ENCODE results near the gene NOLC1. TPM values are rescaled to one million over a fixed set of nuclear protein-coding genes. Genes with fewer than 3 reads are reported as not detected.

Gene NOLC1
- total and polyA plus RNA-seq, 2 of the 13 experiments (the other 11 are each of a cell fraction or from before 2014, with no cell fraction given): 50.6 to 81.0 TPM

- TF ChIP-seq AFF4 (CRISPR knock-in tag; IDR thresholded peaks at IDR 0.05) (no peak), NFE2 (CRISPR knock-in tag; IDR thresholded peaks at IDR 0.05) (no peak), TFDP2 (CRISPR knock-in tag; IDR thresholded peaks at IDR 0.05) (peak; percentile 53; the same call in 1 of the 2 replicates), MTF2 (CRISPR knock-in tag; IDR thresholded peaks at IDR 0.05; ENCODE audit: borderline replicate concordance) (no peak), ZNF546 (CRISPR knock-in tag; conservative IDR thresholded peaks at IDR 0.05) (no peak), PHF5A (CRISPR knock-in tag; IDR thresholded peaks at IDR 0.05; ENCODE audit: low read depth, unreplicated experiment) (no peak), SRY (CRISPR knock-in tag; IDR thresholded peaks at IDR 0.05) (no peak), STAG1 (CRISPR knock-in tag; IDR thresholded peaks at IDR 0.05) (no peak), ZNF577 (CRISPR knock-in tag; IDR thresholded peaks at IDR 0.05; ENCODE audit: borderline replicate concordance, low read depth) (no peak), CBX2 (IDR thresholded peaks at IDR 0.05; ENCODE audit: low read depth, low read length) (no peak), CBX2 (CRISPR knock-in tag; IDR thresholded peaks at IDR 0.05; ENCODE audit: low read depth) (no peak; the same call in 1 of the 2 replicates), TCF12 (IDR thresholded peaks at IDR 0.05) (no peak), TCF12 (CRISPR knock-in tag; IDR thresholded peaks at IDR 0.05) (0 out of 2 replicates have a peak, but pooled peaks have one; percentile 28), NR3C1 (CRISPR knock-in tag; IDR thresholded peaks at IDR 0.05) (no peak), ZSCAN5A (CRISPR knock-in tag; IDR thresholded peaks at IDR 0.05; ENCODE audit: borderline replicate concordance) (no peak), GPBP1L1 (CRISPR knock-in tag; IDR thresholded peaks at IDR 0.05) (no peak), ZNF331 (CRISPR knock-in tag; IDR thresholded peaks at IDR 0.05) (no peak), TBX3 (IDR thresholded peaks at IDR 0.05; ENCODE audit: borderline replicate concordance) (no peak), DNMT1 (CRISPR knock-in tag; IDR thresholded peaks at IDR 0.05) (no peak), DBP (CRISPR knock-in tag; IDR thresholded peaks at IDR 0.05; ENCODE audit: not compliant biosample characterization) (peak; percentile 30), SALL2 (CRISPR knock-in tag; IDR thresholded peaks at IDR 0.05) (no peak), ZNF20 (CRISPR knock-in tag; IDR thresholded peaks at IDR 0.05) (no peak)
Measured at GRCh38 chr10:102120142-102120990, 31.8 kb upstream of the NOLC1 start, which contains the start of gene LDB1 (continued).

All from HepG2 (cell line).